SKM-1 (cell line): Measurements from ENCODE around the gene SYCP2.

ENCODE experiments used
- DNase-seq: peaks from one replicate; lab custom pipeline; 2025; ENCODE audit not compliant: unreplicated experiment; lab: John Stamatoyannopoulos, UW

Gene SYCP2

GRCh38 chr20:59836767-59837166, 96.7 kb downstream of the SYCP2 start:
- no peak for DNase-seq

- DNase-seq, result no peak
These were observed 97.7 kb downstream of the SYCP2 start for GRCh38 chr20:59835448-59836395.

- no peak for DNase-seq
These were observed 98.4 kb downstream of the SYCP2 start for GRCh38 chr20:59835057-59835447.

- no peak for DNase-seq
These were observed 100.8 kb downstream of the SYCP2 start for GRCh38 chr20:59832406-59833363.

GRCh38 chr20:59831916-59832270, 101.5 kb downstream of the SYCP2 start:
- DNase-seq, result no peak

- no peak for DNase-seq
These were observed 102.2 kb downstream of the SYCP2 start for GRCh38 chr20:59831024-59831915.

GRCh38 chr20:59830665-59831023, 102.8 kb downstream of the SYCP2 start:
- no peak for DNase-seq

- DNase-seq, result no peak
These were observed 103.4 kb downstream of the SYCP2 start for GRCh38 chr20:59829786-59830664.

GRCh38 chr20:59829054-59829785, 104.2 kb downstream of the SYCP2 start:
- no peak for DNase-seq

GRCh38 chr20:59828125-59829053, 105.0 kb downstream of the SYCP2 start:
- DNase-seq, result no peak

- no peak for DNase-seq
These were observed 106.0 kb downstream of the SYCP2 start for GRCh38 chr20:59827138-59828056.

- DNase-seq, result no peak
These were observed 107.3 kb downstream of the SYCP2 start for GRCh38 chr20:59825944-59826759.

GRCh38 chr20:59825563-59825920, 107.9 kb downstream of the SYCP2 start:
- no peak for DNase-seq

- DNase-seq, result no peak
These were observed 108.5 kb downstream of the SYCP2 start for GRCh38 chr20:59824711-59825562.

GRCh38 chr20:59823491-59824259, 109.8 kb downstream of the SYCP2 start:
- DNase-seq, result no peak
